Mucosa of descending colon (tissue), 3 donors: Measurements from ENCODE around the gene RARS1. TPM values are rescaled to one million over a fixed set of nuclear protein-coding genes. Genes with fewer than 3 reads are reported as not detected.

Experiments used
- ATAC-seq: fragments of 200-7000 bp; cut with Tn5 transposase; one replicate; pipeline ENCODE4 v1.9.1; 2020; ENCODE audit warnings: mild to moderate bottlenecking, moderate library complexity
- DNase-seq, 3 donors: peaks; one replicate each; pipeline ENCODE4 v3.0.0-alpha.2; 2020
- H3K36me3 ChIP-seq: fragments of 200-600 bp; one replicate; pipeline ENCODE4 v1.8.0; 2021; ENCODE audit warnings: low read depth, mild to moderate bottlenecking
- H3K4me1 ChIP-seq: fragments of 200-600 bp; one replicate; pipeline ENCODE4 v1.8.0; 2021; ENCODE audit warnings: low read depth, mild to moderate bottlenecking
- H3K4me3 ChIP-seq: fragments of 200-600 bp; one replicate; pipeline ENCODE4 v1.8.0; 2021; ENCODE audit warnings: mild to moderate bottlenecking
- H3K9me3 ChIP-seq: fragments of 200-600 bp; one replicate; pipeline ENCODE4 v1.8.0; 2021; ENCODE audit warnings: mild to moderate bottlenecking
- intact Hi-C, 2 donors: fragments of 100-400 bp; cut with DNase I in 1 of 2; cut with micrococcal nuclease in 1 of 2; formaldehyde crosslinking; loops; one replicate each; pipeline versions ENCODE4 v1.11.0 to v1.11.1; 2022; cut with DNase I, micrococcal nuclease
- total RNA-seq, 3 donors: library from RNA; stranded (reverse); fragmentation: NEBNext Ultra II Directional in 2 of 3; extraction: Animal tissue kit (Norgen Biotek cat#: 25700) in 2 of 3; gene quantifications; one replicate each; pipeline versions ENCODE4 v1.2.1 to v1.2.4, GENCODE V29; 2021 to 2023
- TF ChIP-seq, protein P1 (sequence below): fragments of 200-600 bp; IDR thresholded peaks from one replicate; pipeline ENCODE4 v1.8.0; 2022; ENCODE audit warnings: antibody characterized with exemption, mild to moderate bottlenecking
- donor health status: DM: no; HTN: no; CAD: no; lungs with moderate emphysema.
- donor health status: DM: no; HTN: no; CAD: no.
- donor health status: DM: no; HTN: yes; CAD: no.

Gene RARS1
- total RNA-seq, 3 donors from 2014 or later = 56.8 to 71.9 (median 63.7) TPM

DNA sequence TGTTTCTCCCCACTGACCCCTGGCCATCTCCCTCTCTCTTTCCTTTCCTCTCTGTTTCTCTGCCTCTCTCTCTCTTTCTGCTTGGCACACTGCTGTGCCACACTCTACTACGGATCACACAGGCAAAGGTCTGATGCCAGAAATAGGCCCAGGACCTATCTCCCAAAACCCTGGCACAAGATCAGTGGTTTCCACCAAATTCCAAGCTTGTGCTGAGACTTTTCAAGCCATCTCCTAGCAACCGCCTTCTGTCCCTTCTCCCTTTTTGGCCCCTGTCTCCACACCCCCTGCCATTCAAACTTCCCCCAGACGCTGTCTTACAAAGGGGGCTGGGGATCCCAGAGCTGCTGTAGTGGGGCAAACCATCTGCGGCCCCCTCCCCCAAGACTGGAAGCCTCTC is 38.5 kb upstream of the RARS1 start:
- ATAC-seq (no peak), DNase-seq (no peak)
- Histone ChIP-seq H3K36me3 (no peaks in the 10 kb centered on the region), H3K4me1 (no peaks in the 10 kb centered on the region), H3K9me3 (no peaks in the 10 kb centered on the region), H3K4me3 (no peak overlapping the region)
- TF ChIP-seq, protein P1, sequence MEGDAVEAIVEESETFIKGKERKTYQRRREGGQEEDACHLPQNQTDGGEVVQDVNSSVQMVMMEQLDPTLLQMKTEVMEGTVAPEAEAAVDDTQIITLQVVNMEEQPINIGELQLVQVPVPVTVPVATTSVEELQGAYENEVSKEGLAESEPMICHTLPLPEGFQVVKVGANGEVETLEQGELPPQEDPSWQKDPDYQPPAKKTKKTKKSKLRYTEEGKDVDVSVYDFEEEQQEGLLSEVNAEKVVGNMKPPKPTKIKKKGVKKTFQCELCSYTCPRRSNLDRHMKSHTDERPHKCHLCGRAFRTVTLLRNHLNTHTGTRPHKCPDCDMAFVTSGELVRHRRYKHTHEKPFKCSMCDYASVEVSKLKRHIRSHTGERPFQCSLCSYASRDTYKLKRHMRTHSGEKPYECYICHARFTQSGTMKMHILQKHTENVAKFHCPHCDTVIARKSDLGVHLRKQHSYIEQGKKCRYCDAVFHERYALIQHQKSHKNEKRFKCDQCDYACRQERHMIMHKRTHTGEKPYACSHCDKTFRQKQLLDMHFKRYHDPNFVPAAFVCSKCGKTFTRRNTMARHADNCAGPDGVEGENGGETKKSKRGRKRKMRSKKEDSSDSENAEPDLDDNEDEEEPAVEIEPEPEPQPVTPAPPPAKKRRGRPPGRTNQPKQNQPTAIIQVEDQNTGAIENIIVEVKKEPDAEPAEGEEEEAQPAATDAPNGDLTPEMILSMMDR = no peak
- intact Hi-C loops = no loop called here

- intact Hi-C loops = no loop called here
Observed at GRCh38 chr5:168449166-168449565, 37.1 kb upstream of the RARS1 start.

DNA sequence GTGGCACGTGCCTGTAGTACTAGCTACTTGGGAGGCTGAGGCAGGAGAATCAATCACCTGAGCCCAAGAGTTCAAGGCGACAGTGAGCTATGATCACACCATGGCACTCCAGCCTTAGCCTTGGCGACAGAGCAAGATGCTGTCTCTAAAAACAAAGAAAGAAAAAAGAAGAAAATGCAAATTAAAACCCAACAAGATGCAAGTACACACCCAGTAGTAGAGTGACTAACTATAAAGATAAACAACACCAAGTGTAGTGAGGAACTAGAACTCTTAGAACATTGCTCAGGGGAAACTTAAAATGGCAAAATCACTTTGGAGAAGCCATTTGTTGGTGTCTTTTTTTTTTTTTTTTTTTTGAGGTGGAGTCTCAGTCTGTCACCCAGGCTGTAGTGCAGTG is 34.7 kb upstream of the RARS1 start:
- Histone ChIP-seq H3K9me3 (no peaks in the 10 kb centered on the region), H3K4me3 (no peak overlapping the region), H3K36me3 (no peaks in the 10 kb centered on the region), H3K4me1 (no peaks in the 10 kb centered on the region)
- ATAC-seq (no peak), DNase-seq (no peak)
- intact Hi-C loops = no loop called here
- TF ChIP-seq, protein P1 = no peak

More at GRCh38 chr5:168449166-168449565, 37.1 kb upstream of the RARS1 start:
- no peak for DNase-seq
- Histone ChIP-seq H3K9me3 (no peaks in the 10 kb centered on the region), H3K36me3 (no peaks in the 10 kb centered on the region), H3K4me3 (no peak overlapping the region), H3K4me1 (no peaks in the 10 kb centered on the region)
- no peak for ATAC-seq
- TF ChIP-seq, protein P1 = no peak

DNA sequence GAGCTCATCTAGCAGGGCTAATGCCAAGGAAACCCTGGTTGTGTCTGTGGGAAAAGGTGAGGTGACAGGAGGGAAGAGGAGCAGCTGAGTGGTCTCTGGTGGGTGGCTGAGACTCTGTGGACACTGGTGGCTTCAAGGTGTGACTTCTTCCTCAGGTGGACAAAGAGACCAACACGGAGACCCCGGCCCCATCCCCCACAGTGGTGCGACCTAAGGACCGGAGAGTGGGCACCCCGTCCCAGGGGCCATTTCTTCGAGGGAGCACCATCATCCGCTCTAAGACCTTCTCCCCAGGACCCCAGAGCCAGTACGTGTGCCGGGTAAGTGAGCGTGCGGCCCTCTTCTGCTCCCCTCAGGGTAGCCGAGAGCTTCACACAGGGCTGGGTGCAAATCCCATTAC is 31.1 kb upstream of the RARS1 start:
- ATAC-seq (no peak), DNase-seq (no peak)
- no peaks in the 10 kb centered on the region for H3K4me1 ChIP-seq
- TF ChIP-seq, protein P1 = no peak
- intact Hi-C loops = no loop called here
- H3K36me3 ChIP-seq = no peaks in the 10 kb centered on the region
- no peaks in the 10 kb centered on the region for H3K9me3 ChIP-seq
- no peak overlapping the region for H3K4me3 ChIP-seq

- intact Hi-C loops = no loop called here
- H3K4me1 ChIP-seq = no peaks in the 10 kb centered on the region
- no peaks in the 10 kb centered on the region for H3K36me3 ChIP-seq
Observed at GRCh38 chr5:168457542-168457941, 28.7 kb upstream of the RARS1 start.

More at GRCh38 chr5:168457542-168457941, 28.7 kb upstream of the RARS1 start:
- H3K4me3 ChIP-seq = no peak overlapping the region
- TF ChIP-seq, protein P1 = no peak
- DNase-seq (no peak), ATAC-seq (no peak)
- H3K9me3 ChIP-seq = no peaks in the 10 kb centered on the region
